Measurements from ENCODE around the gene LMF1. TPM values are rescaled to one million over a fixed set of nuclear protein-coding genes. Genes with fewer than 3 reads are reported as not detected.

The LMF1 gene
- total RNA-seq, 6 experiments from 2014 or later, result 10.9 to 20.0 (median 13.8) TPM

DNA sequence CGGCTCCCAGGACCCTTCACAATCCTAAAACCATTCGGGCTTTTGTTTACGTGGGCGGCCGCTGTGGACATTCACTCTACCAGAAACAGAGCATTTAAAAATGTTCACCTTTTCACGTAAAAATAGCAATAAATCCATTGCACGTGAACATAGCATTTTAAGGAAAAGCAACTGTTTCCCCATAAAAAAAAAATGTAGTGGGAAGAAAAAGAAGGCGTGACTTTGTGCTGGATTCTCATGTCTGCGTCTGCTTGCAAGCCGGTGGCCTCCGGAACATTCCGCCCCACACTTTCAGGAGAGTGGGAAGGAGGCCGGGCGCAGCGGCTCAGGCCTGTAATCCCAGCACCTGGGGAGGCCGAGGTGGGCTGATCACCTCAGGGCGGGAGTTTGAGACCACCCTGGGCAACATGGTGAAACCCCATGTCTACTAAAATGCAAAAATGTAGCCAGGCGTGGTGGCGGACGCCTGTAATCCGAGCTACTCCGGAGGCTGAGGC is 156.8 kb downstream of the LMF1 start:
- TF ChIP-seq, protein P1, sequence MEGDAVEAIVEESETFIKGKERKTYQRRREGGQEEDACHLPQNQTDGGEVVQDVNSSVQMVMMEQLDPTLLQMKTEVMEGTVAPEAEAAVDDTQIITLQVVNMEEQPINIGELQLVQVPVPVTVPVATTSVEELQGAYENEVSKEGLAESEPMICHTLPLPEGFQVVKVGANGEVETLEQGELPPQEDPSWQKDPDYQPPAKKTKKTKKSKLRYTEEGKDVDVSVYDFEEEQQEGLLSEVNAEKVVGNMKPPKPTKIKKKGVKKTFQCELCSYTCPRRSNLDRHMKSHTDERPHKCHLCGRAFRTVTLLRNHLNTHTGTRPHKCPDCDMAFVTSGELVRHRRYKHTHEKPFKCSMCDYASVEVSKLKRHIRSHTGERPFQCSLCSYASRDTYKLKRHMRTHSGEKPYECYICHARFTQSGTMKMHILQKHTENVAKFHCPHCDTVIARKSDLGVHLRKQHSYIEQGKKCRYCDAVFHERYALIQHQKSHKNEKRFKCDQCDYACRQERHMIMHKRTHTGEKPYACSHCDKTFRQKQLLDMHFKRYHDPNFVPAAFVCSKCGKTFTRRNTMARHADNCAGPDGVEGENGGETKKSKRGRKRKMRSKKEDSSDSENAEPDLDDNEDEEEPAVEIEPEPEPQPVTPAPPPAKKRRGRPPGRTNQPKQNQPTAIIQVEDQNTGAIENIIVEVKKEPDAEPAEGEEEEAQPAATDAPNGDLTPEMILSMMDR (IDR thresholded peaks at IDR 0.05), result no peak
- no peak for TF ChIP-seq POLR2A (IDR thresholded peaks at IDR 0.05)
- 54% methylated on average over 13 of the region's 22 CpGs for WGBS (ENCODE audit: insufficient coverage, low coverage, low lambda C conversion rate, missing lambda C conversion rate)
- DNase-seq (no peak), ATAC-seq (no peak)
- intact Hi-C loops (cut with DNase I), result loop anchor here in 1 of 2 donors (5.0 kb wide), 1 partner anchor 238 kb away; no protein-coding TSS in a partner anchor
- no peaks in the 10 kb centered on the region for H3K27me3 ChIP-seq
- no peaks in the 10 kb centered on the region for H3K4me1 ChIP-seq
- no peak overlapping the region for H3K4me3 ChIP-seq
- H3K27ac ChIP-seq, result no peak overlapping the region
- H3K9me3 ChIP-seq, result no peaks in the 10 kb centered on the region
- H3K36me3 ChIP-seq, result no peaks in the 10 kb centered on the region

DNA sequence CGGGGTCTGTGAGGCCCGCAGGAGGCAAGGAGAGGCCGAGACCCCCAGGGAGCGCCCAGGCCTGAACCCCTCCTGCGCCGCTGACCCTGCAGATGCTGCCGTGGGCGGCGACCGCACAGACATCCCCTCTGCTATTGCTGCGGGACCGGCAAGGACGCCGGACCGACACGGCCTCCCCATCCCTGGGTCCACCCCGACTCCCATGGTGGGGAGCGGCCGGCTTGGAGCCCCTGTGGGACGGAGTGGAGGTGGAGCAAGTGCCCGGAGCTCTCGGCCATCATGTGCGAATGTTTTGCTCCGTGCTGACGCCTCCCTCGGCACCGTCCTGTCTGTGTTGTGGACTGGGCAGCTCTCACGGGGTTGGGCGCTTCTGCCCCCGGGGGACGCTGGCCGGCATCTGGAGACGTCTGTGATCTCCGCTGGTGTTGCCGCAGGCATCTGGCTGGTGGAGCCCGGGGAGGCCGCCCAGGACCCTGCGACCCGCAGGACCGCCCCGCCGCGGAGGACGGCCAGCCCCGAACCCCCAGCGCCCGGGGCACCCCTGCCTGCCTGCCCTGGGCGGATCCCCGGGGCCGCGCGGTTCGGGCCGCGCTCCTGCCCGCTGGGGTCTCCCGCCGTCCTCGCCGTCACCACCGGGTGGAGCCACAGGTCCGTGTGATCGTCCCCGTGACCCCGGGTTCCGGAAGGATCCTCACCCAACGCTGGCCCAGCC is 157.4 kb downstream of the LMF1 start:
- no peaks in the 10 kb centered on the region for H3K4me1 ChIP-seq
- H3K27me3 ChIP-seq, result no peaks in the 10 kb centered on the region
- H3K36me3 ChIP-seq, result no peaks in the 10 kb centered on the region
- H3K27ac ChIP-seq, result no peak overlapping the region
- intact Hi-C loops (cut with DNase I), result loop anchor here in 1 of 2 donors (5.0 kb wide), 1 partner anchor 239 kb away; no protein-coding TSS in a partner anchor
- 27% methylated on average over 3 of the region's 67 CpGs for WGBS (ENCODE audit: insufficient coverage, low coverage, low lambda C conversion rate, missing lambda C conversion rate)
- H3K4me3 ChIP-seq, result no peak overlapping the region
- DNase-seq (peak in 1 of 3 donors; percentile 45), ATAC-seq (peak; percentile 47 to 71 (median 54))
- no peaks in the 10 kb centered on the region for H3K9me3 ChIP-seq
- TF ChIP-seq, protein P1 (IDR thresholded peaks at IDR 0.05), result peak; percentile 29 to 44 (median 40)
- TF ChIP-seq POLR2A (IDR thresholded peaks at IDR 0.05), result no peak

DNA sequence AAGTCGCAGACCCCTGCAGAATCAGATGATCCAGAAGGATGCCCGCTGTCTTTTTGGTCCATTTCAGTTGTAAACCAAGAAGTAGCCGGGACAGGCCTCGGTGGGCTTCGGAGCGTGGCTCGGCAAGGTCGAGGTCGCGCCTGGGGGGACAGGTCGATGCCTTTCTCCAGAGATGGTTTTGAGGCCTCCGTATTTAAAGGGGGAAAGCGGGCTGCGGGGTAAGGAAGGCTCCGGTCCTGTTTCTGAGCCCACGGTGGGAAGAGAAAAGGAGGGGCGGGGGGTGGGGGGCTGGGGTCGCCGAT is 162.7 kb downstream of the LMF1 start:
- TF ChIP-seq, protein P1 (IDR thresholded peaks at IDR 0.05), result no peak
- no peak for TF ChIP-seq POLR2A (IDR thresholded peaks at IDR 0.05)
- H3K9me3 ChIP-seq, result no peaks in the 10 kb centered on the region
- DNase-seq (no peak), ATAC-seq (no peak)
- H3K27me3 ChIP-seq, result no peaks in the 10 kb centered on the region
- peak overlapping the region; percentile 70 to 93 (median 78) for H3K4me3 ChIP-seq
- 12% methylated on average over 5 of the region's 19 CpGs for WGBS (ENCODE audit: insufficient coverage, low coverage, low lambda C conversion rate, missing lambda C conversion rate)
- H3K36me3 ChIP-seq, result no peaks in the 10 kb centered on the region
- intact Hi-C loops (cut with DNase I), result no loop called here
- peaks cover 0 to 5% (median 0%) of the 10 kb centered on the region in 4 donors for H3K4me1 ChIP-seq
- peak overlapping the region in 1 of 3 donors; percentile 76 for H3K27ac ChIP-seq

DNA sequence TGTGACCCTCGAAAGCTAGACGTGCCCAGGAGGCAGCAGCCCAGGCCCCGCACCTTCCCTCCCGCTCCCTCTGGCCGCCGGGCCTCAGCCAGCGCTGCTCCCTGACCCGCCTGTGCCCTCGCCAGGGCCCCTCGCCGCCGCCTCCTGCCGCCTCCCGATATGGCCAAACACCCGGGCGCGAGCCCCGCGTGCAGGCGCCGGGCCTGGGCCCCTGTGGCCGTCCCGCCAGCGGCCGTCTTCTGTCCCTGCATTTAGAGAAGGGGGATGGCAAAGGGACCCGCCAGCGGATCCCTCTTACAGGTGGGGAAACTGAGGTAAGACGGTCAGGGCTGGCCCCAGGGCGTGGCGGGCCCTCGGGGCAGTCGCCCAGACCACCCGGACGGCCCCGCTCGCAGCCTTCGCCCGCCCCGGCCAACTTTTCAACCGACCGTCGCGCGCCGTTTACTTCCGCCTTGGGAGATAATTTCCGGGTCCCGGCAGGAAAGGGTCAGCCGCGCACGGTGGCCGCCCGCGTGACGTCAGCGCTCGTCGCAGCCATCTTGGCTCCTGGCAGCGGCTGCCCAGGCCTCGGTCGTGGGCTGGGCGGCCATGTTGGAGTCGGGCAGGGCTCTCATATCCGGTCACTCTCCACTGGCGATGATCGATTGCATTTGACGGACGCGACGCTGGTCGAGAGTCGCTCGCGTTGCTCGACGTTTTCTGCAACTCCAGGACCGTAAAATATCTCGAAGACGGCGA is 163.3 kb downstream of the LMF1 start:
- DNase-seq, result peak; percentile 94 to 95 (median 95)
- intact Hi-C loops (cut with DNase I), result no loop called here
- TF ChIP-seq, protein P1 (IDR thresholded peaks at IDR 0.05), result no peak
- peak; percentile 72 for TF ChIP-seq POLR2A (IDR thresholded peaks at IDR 0.05)
- Histone ChIP-seq H3K27me3 (no peaks in the 10 kb centered on the region), H3K4me3 (peak overlapping the region; percentile 70 to 93 (median 78)), H3K9me3 (no peaks in the 10 kb centered on the region), H3K27ac (peak overlapping the region; percentile 76 to 86 (median 76)), H3K36me3 (no peaks in the 10 kb centered on the region), H3K4me1 (peaks cover 0 to 5% (median 0%) of the 10 kb centered on the region in 4 donors)
- WGBS (ENCODE audit: insufficient coverage, low coverage, low lambda C conversion rate, missing lambda C conversion rate), result 23% methylated on average over 19 of the region's 80 CpGs
- ATAC-seq, result peak; percentile 98 to 99 (median 98)
